Osteoblast (primary cell): ENCODE results near the gene PALM2AKAP2. TPM values are rescaled to one million over a fixed set of nuclear protein-coding genes. Genes with fewer than 3 reads are reported as not detected.

ENCODE experiments used
- DNase-seq: peaks from one replicate; pipeline ENCODE4 v3.0.0; 2011; ENCODE audit warnings: low spot score, mixed read lengths; ENCODE audit not compliant: insufficient read length; ENCODE audit errors: missing footprints
- H2AFZ ChIP-seq: 2 replicates; pipeline ENCODE4 v1.6.0; 2011; ENCODE audit warnings: mild to moderate bottlenecking, low read length
- H3K27ac ChIP-seq: 2 replicates; pipeline ENCODE4 v1.5.1; 2011; ENCODE audit warnings: mild to moderate bottlenecking, low read depth, low read length, moderate library complexity
- H3K27me3 ChIP-seq: 2 replicates; pipeline ENCODE4 v1.6.0; 2012; ENCODE audit warnings: mild to moderate bottlenecking, control low read depth, inconsistent platforms, low read length, moderate library complexity; ENCODE audit not compliant: insufficient read depth
- H3K36me3 ChIP-seq: 2 replicates; pipeline ENCODE4 v1.5.1; 2011; ENCODE audit warnings: mild to moderate bottlenecking, low read length, control low read depth, moderate library complexity; ENCODE audit not compliant: insufficient read depth
- H3K4me1 ChIP-seq: 2 replicates; pipeline ENCODE4 v1.5.1; 2011; ENCODE audit warnings: mild to moderate bottlenecking, low read length, control low read depth, moderate library complexity; ENCODE audit not compliant: insufficient read depth
- H3K4me2 ChIP-seq: 2 replicates; pipeline ENCODE4 v1.6.0; 2011; ENCODE audit warnings: mild to moderate bottlenecking, low read length; ENCODE audit not compliant: insufficient read depth
- H3K4me3 ChIP-seq: fragments of 200-600 bp; sonication (generic); 3 replicates; pipeline ENCODE4 v1.5.1; 2012; ENCODE audit warnings: mild to moderate bottlenecking, low read length, inconsistent platforms; ENCODE audit not compliant: insufficient read depth
- H3K79me2 ChIP-seq: 2 replicates; pipeline ENCODE4 v1.6.0; 2012; ENCODE audit warnings: mild to moderate bottlenecking, low read length, control low read depth, inconsistent platforms; ENCODE audit not compliant: insufficient read depth
- H3K9me3 ChIP-seq: 2 replicates; pipeline ENCODE4 v1.5.1; 2011; ENCODE audit warnings: low read depth, low read length, control low read depth
- H4K20me1 ChIP-seq: 2 replicates; pipeline ENCODE4 v1.6.0; 2012; ENCODE audit warnings: mild to moderate bottlenecking, low read length, control low read depth; ENCODE audit not compliant: insufficient read depth
- total RNA-seq: library from RNA; depleted of rRNA; stranded (reverse); fragments of >200 nt; gene quantifications from 2 replicates; pipeline ENCODE4 v1.2.3, GENCODE V29; 2012
- TF ChIP-seq, protein P1 (sequence below): IDR thresholded peaks from 2 replicates; pipeline ENCODE4 v1.5.1; 2011; ENCODE audit warnings: mild to moderate bottlenecking, low read depth, low read length, moderate library complexity; ENCODE audit errors: extremely low read depth

PALM2AKAP2 gene
- total RNA-seq, 1 donor: 25.3 TPM

- no peaks in the 10 kb centered on the region for H3K9me3 ChIP-seq
- H3K27me3 ChIP-seq: peaks cover 11% of the 10 kb centered on the region
- no peak overlapping the region for H3K27ac ChIP-seq
- H3K36me3 ChIP-seq: no peaks in the 10 kb centered on the region
- H2AFZ ChIP-seq: no peak overlapping the region
- no peaks in the 10 kb centered on the region for H4K20me1 ChIP-seq
- no peak overlapping the region for H3K4me2 ChIP-seq
- peaks cover 3% of the 10 kb centered on the region for H3K4me1 ChIP-seq
- DNase-seq: no peak
- no peaks in the 10 kb centered on the region for H3K79me2 ChIP-seq
- H3K4me3 ChIP-seq: no peak overlapping the region
- TF ChIP-seq, protein P1, sequence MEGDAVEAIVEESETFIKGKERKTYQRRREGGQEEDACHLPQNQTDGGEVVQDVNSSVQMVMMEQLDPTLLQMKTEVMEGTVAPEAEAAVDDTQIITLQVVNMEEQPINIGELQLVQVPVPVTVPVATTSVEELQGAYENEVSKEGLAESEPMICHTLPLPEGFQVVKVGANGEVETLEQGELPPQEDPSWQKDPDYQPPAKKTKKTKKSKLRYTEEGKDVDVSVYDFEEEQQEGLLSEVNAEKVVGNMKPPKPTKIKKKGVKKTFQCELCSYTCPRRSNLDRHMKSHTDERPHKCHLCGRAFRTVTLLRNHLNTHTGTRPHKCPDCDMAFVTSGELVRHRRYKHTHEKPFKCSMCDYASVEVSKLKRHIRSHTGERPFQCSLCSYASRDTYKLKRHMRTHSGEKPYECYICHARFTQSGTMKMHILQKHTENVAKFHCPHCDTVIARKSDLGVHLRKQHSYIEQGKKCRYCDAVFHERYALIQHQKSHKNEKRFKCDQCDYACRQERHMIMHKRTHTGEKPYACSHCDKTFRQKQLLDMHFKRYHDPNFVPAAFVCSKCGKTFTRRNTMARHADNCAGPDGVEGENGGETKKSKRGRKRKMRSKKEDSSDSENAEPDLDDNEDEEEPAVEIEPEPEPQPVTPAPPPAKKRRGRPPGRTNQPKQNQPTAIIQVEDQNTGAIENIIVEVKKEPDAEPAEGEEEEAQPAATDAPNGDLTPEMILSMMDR: no peak
These were observed 44.2 kb upstream of the PALM2AKAP2 start for GRCh38 chr9:109735801-109736200.

- Histone ChIP-seq H3K36me3 (no peaks in the 10 kb centered on the region), H3K27me3 (peaks cover 12% of the 10 kb centered on the region), H2AFZ (no peak overlapping the region), H4K20me1 (no peaks in the 10 kb centered on the region), H3K79me2 (no peaks in the 10 kb centered on the region), H3K4me2 (no peak overlapping the region), H3K4me3 (no peak overlapping the region), H3K4me1 (peaks cover 3% of the 10 kb centered on the region), H3K27ac (no peak overlapping the region), H3K9me3 (no peaks in the 10 kb centered on the region)
- DNase-seq: no peak
- TF ChIP-seq, protein P1: no peak
These were observed 42.7 kb upstream of the PALM2AKAP2 start for GRCh38 chr9:109737295-109737694.

GRCh38 chr9:109739760-109740159 lies 40.2 kb upstream of the PALM2AKAP2 start:
- Histone ChIP-seq H3K27ac (no peak overlapping the region), H3K9me3 (no peaks in the 10 kb centered on the region), H3K4me2 (no peak overlapping the region), H4K20me1 (no peaks in the 10 kb centered on the region), H3K36me3 (no peaks in the 10 kb centered on the region), H3K27me3 (peaks cover 23% of the 10 kb centered on the region), H2AFZ (no peak overlapping the region), H3K79me2 (no peaks in the 10 kb centered on the region), H3K4me1 (peaks cover 8% of the 10 kb centered on the region), H3K4me3 (no peak overlapping the region)
- TF ChIP-seq, protein P1: no peak
- no peak for DNase-seq

- H3K4me1 ChIP-seq: peaks cover 17% of the 10 kb centered on the region
- H3K79me2 ChIP-seq: no peaks in the 10 kb centered on the region
- H4K20me1 ChIP-seq: no peaks in the 10 kb centered on the region
- H3K36me3 ChIP-seq: no peaks in the 10 kb centered on the region
- TF ChIP-seq, protein P1: no peak
- peaks cover 30% of the 10 kb centered on the region for H3K27me3 ChIP-seq
- no peak overlapping the region for H3K4me3 ChIP-seq
- no peak for DNase-seq
- no peak overlapping the region for H3K4me2 ChIP-seq
- H3K27ac ChIP-seq: no peak overlapping the region
- no peak overlapping the region for H2AFZ ChIP-seq
- no peaks in the 10 kb centered on the region for H3K9me3 ChIP-seq
These were observed 37.1 kb upstream of the PALM2AKAP2 start for GRCh38 chr9:109742776-109743348.
